GM23248 (cell line): ENCODE measurements around the gene EXOC3L2. TPM values are rescaled to one million over a fixed set of nuclear protein-coding genes. Genes with fewer than 3 reads are reported as not detected.

Experiments used
- DNase-seq: peaks from one replicate; pipeline ENCODE4 v3.0.0-alpha.2; 2015
- H2AFZ ChIP-seq: fragments of 200-600 bp; sonication (generic); 2 replicates; pipeline ENCODE4 v1.6.1; 2016; ENCODE audit warnings: antibody characterized with exemption
- H3F3A ChIP-seq: fragments of 200-600 bp; sonication (generic); 2 replicates; pipeline ENCODE4 v1.6.1; 2016; ENCODE audit warnings: mild to moderate bottlenecking, antibody characterized with exemption, mixed run types; ENCODE audit not compliant: insufficient read depth
- H3K27ac ChIP-seq: fragments of 200-600 bp; sonication (generic); 2 replicates; pipeline ENCODE4 v1.5.1; 2016; ENCODE audit warnings: mild to moderate bottlenecking
- H3K27me3 ChIP-seq: fragments of 200-600 bp; sonication (generic); replicated peaks from 2 replicates; pipeline ENCODE4 v1.6.1; 2016; ENCODE audit warnings: mild to moderate bottlenecking; ENCODE audit not compliant: insufficient read depth
- H3K36me3 ChIP-seq: fragments of 200-600 bp; sonication (generic); 2 replicates; pipeline ENCODE4 v1.6.1; 2016; ENCODE audit warnings: low read depth, mild to moderate bottlenecking
- H3K4me1 ChIP-seq: fragments of 200-600 bp; sonication (generic); 2 replicates; pipeline ENCODE4 v1.6.1; 2016; ENCODE audit warnings: mild to moderate bottlenecking; ENCODE audit not compliant: insufficient read depth
- H3K4me2 ChIP-seq: fragments of 200-600 bp; sonication (generic); one replicate; pipeline ENCODE4 v1.6.1; 2016; ENCODE audit warnings: mild to moderate bottlenecking; ENCODE audit not compliant: unreplicated experiment
- H3K4me3 ChIP-seq: fragments of 200-600 bp; sonication (generic); 2 replicates; pipeline ENCODE4 v1.5.1; 2016; ENCODE audit warnings: mild to moderate bottlenecking
- H3K79me2 ChIP-seq: fragments of 200-600 bp; sonication (generic); 2 replicates; pipeline ENCODE4 v1.6.1; 2016; ENCODE audit warnings: mild to moderate bottlenecking; ENCODE audit not compliant: insufficient read depth
- H3K9ac ChIP-seq: fragments of 200-600 bp; sonication (generic); 2 replicates; pipeline ENCODE4 v1.6.1; 2016; ENCODE audit warnings: mild to moderate bottlenecking
- H3K9me2 ChIP-seq: fragments of 200-600 bp; sonication (generic); 2 replicates; pipeline ENCODE4 v1.6.1; 2016; ENCODE audit warnings: mixed run types, mild to moderate bottlenecking, moderate library complexity; ENCODE audit not compliant: insufficient read depth
- H3K9me3 ChIP-seq: fragments of 200-600 bp; sonication (generic); one replicate; pipeline ENCODE4 v1.6.1; 2017; ENCODE audit warnings: low read depth
- H4K20me1 ChIP-seq: fragments of 200-600 bp; sonication (generic); 2 replicates; pipeline ENCODE4 v1.6.0; 2016; ENCODE audit not compliant: insufficient read depth
- EZH2 ChIP-seq: fragments of 200-600 bp; sonication (generic); IDR thresholded peaks from 2 replicates; pipeline ENCODE4 v1.6.1; 2018; ENCODE audit warnings: antibody characterized with exemption, mild to moderate bottlenecking; ENCODE audit not compliant: insufficient read depth, poor library complexity, severe bottlenecking
- EZH2phosphoT487 ChIP-seq: fragments of 200-600 bp; sonication (generic); IDR thresholded peaks from 2 replicates; pipeline ENCODE4 v1.6.1; 2018; ENCODE audit warnings: antibody characterized with exemption, moderate library complexity, mild to moderate bottlenecking, low read depth; ENCODE audit not compliant: insufficient read depth
- WGBS, 2 experiments: methylation state at CpG; one replicate each; pipeline ENCODE4 v1.1.6; 2015 to 2017; ENCODE audit warnings: low lambda C conversion rate in 2 of 2, low coverage in 1 of 2; ENCODE audit errors: missing lambda C conversion rate in 2 of 2; 5-methylcytosine and 5-hydroxymethylcytosine counted together
- in situ Hi-C: fragments of 300-500 bp; cut with MboI; formaldehyde crosslinking; loops from 2 replicates; pipeline ENCODE4 v1.15.0; 2020
- polyA plus RNA-seq: library from polyadenylated mRNA; unstranded; fragments of >200 nt; fragmentation: Nextera tagmentation; extraction: Ambion mirVana; gene quantifications from 2 replicates; pipeline ENCODE4 v1.2.1, GENCODE V29; 2016
- total RNA-seq: library from RNA; depleted of rRNA; stranded (reverse); fragments of >200 nt; shearing (Covaris generic); gene quantifications from 2 replicates; pipeline ENCODE4 v1.2.3, GENCODE V29; 2014

Gene EXOC3L2
- total and polyA plus RNA-seq, 2 experiments from 2014 or later: not detected

- no peaks in the 10 kb centered on the region for H3K9me2 ChIP-seq
- no peaks in the 10 kb centered on the region for H3F3A ChIP-seq
- no peak overlapping the region for H3K27ac ChIP-seq
- H3K9ac ChIP-seq: no peak overlapping the region
- in situ Hi-C loops: no loop called here
- 97 to 98% methylated on average over 6 of the region's 6 CpGs for WGBS, 2 experiments
- TF ChIP-seq EZH2phosphoT487 (no peak), EZH2 (no peak)
- H3K4me2 ChIP-seq: no peak overlapping the region
- H2AFZ ChIP-seq: no peak overlapping the region
- no peak overlapping the region for H3K4me3 ChIP-seq
- no peaks in the 10 kb centered on the region for H4K20me1 ChIP-seq
- no peaks in the 10 kb centered on the region for H3K9me3 ChIP-seq
- no peaks in the 10 kb centered on the region for H3K79me2 ChIP-seq
- H3K36me3 ChIP-seq: peaks cover 12% of the 10 kb centered on the region; the same call in 1 of the 2 replicates
- no peaks in the 10 kb centered on the region for H3K4me1 ChIP-seq
- no peak for DNase-seq
- no peaks in the 10 kb centered on the region for H3K27me3 ChIP-seq
Observed at GRCh38 chr19:45290381-45290931, 45.2 kb upstream of the EXOC3L2 start.

- H3K79me2 ChIP-seq: no peaks in the 10 kb centered on the region
- no peak overlapping the region for H3K4me2 ChIP-seq
- H4K20me1 ChIP-seq: no peaks in the 10 kb centered on the region
- H3K9me2 ChIP-seq: no peaks in the 10 kb centered on the region
- H3K9ac ChIP-seq: no peak overlapping the region
- H3F3A ChIP-seq: no peaks in the 10 kb centered on the region
- 57% methylated on average over 7 of the region's 7 CpGs for WGBS, 2 experiments
- TF ChIP-seq EZH2 (no peak), EZH2phosphoT487 (no peak)
- no peaks in the 10 kb centered on the region for H3K27me3 ChIP-seq
- in situ Hi-C loops: no loop called here
- H3K27ac ChIP-seq: no peak overlapping the region
- H3K4me3 ChIP-seq: no peak overlapping the region
- no peak overlapping the region for H2AFZ ChIP-seq
- no peaks in the 10 kb centered on the region for H3K4me1 ChIP-seq
- H3K36me3 ChIP-seq: peaks cover 14% of the 10 kb centered on the region; the same call in 1 of the 2 replicates
- no peaks in the 10 kb centered on the region for H3K9me3 ChIP-seq
- DNase-seq: peak; percentile 24
Observed at GRCh38 chr19:45283443-45284033, 38.3 kb upstream of the EXOC3L2 start.

- H3F3A ChIP-seq: no peaks in the 10 kb centered on the region
- no peak for DNase-seq
- WGBS, 2 experiments: 91 to 95% methylated on average over 9 to 19 of the region's 19 CpGs
- in situ Hi-C loops: no loop called here
- no peak overlapping the region for H3K27ac ChIP-seq
- H3K79me2 ChIP-seq: no peaks in the 10 kb centered on the region
- H3K9me3 ChIP-seq: no peaks in the 10 kb centered on the region
- no peak for TF ChIP-seq EZH2phosphoT487
- no peak for TF ChIP-seq EZH2
- no peaks in the 10 kb centered on the region for H4K20me1 ChIP-seq
- no peaks in the 10 kb centered on the region for H3K27me3 ChIP-seq
- H3K9me2 ChIP-seq: no peaks in the 10 kb centered on the region
- peaks cover 14% of the 10 kb centered on the region; the same call in 1 of the 2 replicates for H3K36me3 ChIP-seq
- H3K4me3 ChIP-seq: no peak overlapping the region
- H2AFZ ChIP-seq: no peak overlapping the region
- no peak overlapping the region for H3K9ac ChIP-seq
- H3K4me1 ChIP-seq: no peaks in the 10 kb centered on the region
- no peak overlapping the region for H3K4me2 ChIP-seq
Observed at GRCh38 chr19:45280471-45280961, 35.3 kb upstream of the EXOC3L2 start.

GRCh38 chr19:45279587-45280192 is 34.5 kb upstream of the EXOC3L2 start:
- 93 to 98% methylated on average over 3 of the region's 3 CpGs for WGBS, 2 experiments
- in situ Hi-C loops: no loop called here

More at GRCh38 chr19:45279587-45280192, 34.5 kb upstream of the EXOC3L2 start:
- no peak for DNase-seq
- TF ChIP-seq EZH2phosphoT487: no peak
- no peak for TF ChIP-seq EZH2
- Histone ChIP-seq H3K27ac (no peak overlapping the region), H3K9ac (no peak overlapping the region), H3K27me3 (no peaks in the 10 kb centered on the region), H3K4me1 (no peaks in the 10 kb centered on the region), H3K9me3 (no peaks in the 10 kb centered on the region), H3K36me3 (peaks cover 14% of the 10 kb centered on the region; the same call in 1 of the 2 replicates), H3K4me2 (no peak overlapping the region), H3K4me3 (no peak overlapping the region), H3F3A (no peaks in the 10 kb centered on the region), H3K79me2 (no peaks in the 10 kb centered on the region), H2AFZ (no peak overlapping the region), H4K20me1 (no peaks in the 10 kb centered on the region), H3K9me2 (no peaks in the 10 kb centered on the region)
